ENCODE data around the gene IL25.

DNA sequence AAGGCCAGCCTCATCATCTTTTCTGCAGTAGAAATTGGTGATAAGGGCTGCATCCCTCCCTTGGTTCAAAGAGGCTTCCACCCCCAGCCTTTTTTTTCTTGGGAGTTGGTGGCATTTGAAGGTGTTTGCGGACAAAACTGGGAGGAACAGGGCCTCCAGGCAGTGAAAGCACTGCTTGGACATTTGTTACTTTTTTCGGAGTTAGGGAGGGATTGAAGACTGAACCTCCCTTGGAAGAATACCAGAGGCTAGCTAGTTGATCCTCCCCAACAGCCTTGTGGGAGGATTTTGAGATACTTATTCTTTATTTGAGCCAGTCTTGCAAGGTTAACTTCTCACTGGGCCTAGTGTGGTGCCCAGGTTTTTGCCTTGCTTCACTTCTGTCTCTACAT, 48.2 kb upstream of the IL25 start:
- TF ChIP-seq, protein P1, sequence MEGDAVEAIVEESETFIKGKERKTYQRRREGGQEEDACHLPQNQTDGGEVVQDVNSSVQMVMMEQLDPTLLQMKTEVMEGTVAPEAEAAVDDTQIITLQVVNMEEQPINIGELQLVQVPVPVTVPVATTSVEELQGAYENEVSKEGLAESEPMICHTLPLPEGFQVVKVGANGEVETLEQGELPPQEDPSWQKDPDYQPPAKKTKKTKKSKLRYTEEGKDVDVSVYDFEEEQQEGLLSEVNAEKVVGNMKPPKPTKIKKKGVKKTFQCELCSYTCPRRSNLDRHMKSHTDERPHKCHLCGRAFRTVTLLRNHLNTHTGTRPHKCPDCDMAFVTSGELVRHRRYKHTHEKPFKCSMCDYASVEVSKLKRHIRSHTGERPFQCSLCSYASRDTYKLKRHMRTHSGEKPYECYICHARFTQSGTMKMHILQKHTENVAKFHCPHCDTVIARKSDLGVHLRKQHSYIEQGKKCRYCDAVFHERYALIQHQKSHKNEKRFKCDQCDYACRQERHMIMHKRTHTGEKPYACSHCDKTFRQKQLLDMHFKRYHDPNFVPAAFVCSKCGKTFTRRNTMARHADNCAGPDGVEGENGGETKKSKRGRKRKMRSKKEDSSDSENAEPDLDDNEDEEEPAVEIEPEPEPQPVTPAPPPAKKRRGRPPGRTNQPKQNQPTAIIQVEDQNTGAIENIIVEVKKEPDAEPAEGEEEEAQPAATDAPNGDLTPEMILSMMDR (CRISPR knock-in tag; IDR thresholded peaks at IDR 0.05), result no peak
- TF ChIP-seq MTA3 (CRISPR knock-in tag; IDR thresholded peaks at IDR 0.05), result no peak
- no peak for TF ChIP-seq SP4 (CRISPR knock-in tag; IDR thresholded peaks at IDR 0.05)
- TF ChIP-seq POLR2A (IDR thresholded peaks at IDR 0.05; ENCODE audit: insufficient read depth in 1 of 2, low read depth in 2 of 2, low read length in 2 of 2), result no peak
- TF ChIP-seq KDM5B (CRISPR knock-in tag; IDR thresholded peaks at IDR 0.05; ENCODE audit: borderline replicate concordance), result no peak
- TF ChIP-seq, protein P2, sequence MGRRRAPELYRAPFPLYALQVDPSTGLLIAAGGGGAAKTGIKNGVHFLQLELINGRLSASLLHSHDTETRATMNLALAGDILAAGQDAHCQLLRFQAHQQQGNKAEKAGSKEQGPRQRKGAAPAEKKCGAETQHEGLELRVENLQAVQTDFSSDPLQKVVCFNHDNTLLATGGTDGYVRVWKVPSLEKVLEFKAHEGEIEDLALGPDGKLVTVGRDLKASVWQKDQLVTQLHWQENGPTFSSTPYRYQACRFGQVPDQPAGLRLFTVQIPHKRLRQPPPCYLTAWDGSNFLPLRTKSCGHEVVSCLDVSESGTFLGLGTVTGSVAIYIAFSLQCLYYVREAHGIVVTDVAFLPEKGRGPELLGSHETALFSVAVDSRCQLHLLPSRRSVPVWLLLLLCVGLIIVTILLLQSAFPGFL (CRISPR knock-in tag; IDR thresholded peaks at IDR 0.05), result no peak
- no peak for TF ChIP-seq ZNF367 (CRISPR knock-in tag; IDR thresholded peaks at IDR 0.05; ENCODE audit: borderline replicate concordance)
- no peak for TF ChIP-seq ZNF468 (CRISPR knock-in tag; IDR thresholded peaks at IDR 0.05)
- no peak for TF ChIP-seq TAF1 (CRISPR knock-in tag; IDR thresholded peaks at IDR 0.05)
- no peak for TF ChIP-seq ZNF263 (CRISPR knock-in tag; IDR thresholded peaks at IDR 0.05)

Measured in HepG2 (cell line).